ENCODE data around the gene TMEM129. TPM values are rescaled to one million over a fixed set of nuclear protein-coding genes. Genes with fewer than 3 reads are reported as not detected.

Gene TMEM129
- total and polyA plus RNA-seq, 10 of the 15 experiments (the other 5 are each of a cell fraction or from before 2014, with no cell fraction given), result 0.19 to 24.9 (median 13.2) TPM

- ChIA-PET POLR2A (interaction anchor here (1.8 kb wide), 1 partner anchor 15 kb away, joined by 5 read pairs; the partner anchor contains the start of genes TACC3 and TMEM129), CTCF (interaction anchor here (16.2 kb wide), 1 partner anchor 13 kb away, joined by 258 read pairs; no protein-coding TSS in a partner anchor), RAD21 (ENCODE audit: unreplicated experiment) (interaction anchor here (1.9 kb wide), 1 partner anchor 13 kb away, joined by 5 read pairs; no protein-coding TSS in a partner anchor), SMC1A (ENCODE audit: uncharacterized antibody, unreplicated experiment) (interaction anchor here (1.0 kb wide), 1 partner anchor 12 kb away, joined by 4 read pairs; no protein-coding TSS in a partner anchor)
- no peak overlapping the region for H3K9ac ChIP-seq (ENCODE audit: control insufficient read depth, insufficient read depth, low read length)
- H3K4me1 ChIP-seq (ENCODE audit: control insufficient read depth, insufficient read depth, low read length), result peaks cover 10% of the 10 kb centered on the region
- BruUV-seq (replicated peaks), result no TSS peak
- peak overlapping the region; percentile 30; the same call in 1 of the 2 replicates for H3K4me2 ChIP-seq (ENCODE audit: control insufficient read depth, insufficient read depth)
- no peak overlapping the region for H2AFZ ChIP-seq (ENCODE audit: control insufficient read depth, low read depth, low read length)
- ATAC-seq, result no peak
- 94% methylated on average over 6 of the region's 6 CpGs for WGBS (ENCODE audit: insufficient coverage, insufficient replicate concordance, low lambda C conversion rate, missing lambda C conversion rate)
- TF ChIP-seq PAX8 (IDR thresholded peaks at IDR 0.05), result no peak
- no peak for TF ChIP-seq NRF1 (conservative IDR thresholded peaks at IDR 0.05; ENCODE audit: low read depth, low read length)
- no peak for TF ChIP-seq STAT3 (IDR thresholded peaks at IDR 0.05; ENCODE audit: low read depth, low read length)
- TF ChIP-seq HDAC2 (IDR thresholded peaks at IDR 0.05), result no peak
- TF ChIP-seq ZNF24 (IDR thresholded peaks at IDR 0.05), result no peak
- TF ChIP-seq USF2 (IDR thresholded peaks at IDR 0.05; ENCODE audit: borderline replicate concordance, low read depth, low read length), result no peak
- TF ChIP-seq PKNOX1 (IDR thresholded peaks at IDR 0.05), result no peak
- no peak for TF ChIP-seq ATF2 (IDR thresholded peaks at IDR 0.05; ENCODE audit: low read length)
- no peak for TF ChIP-seq TCF3 (IDR thresholded peaks at IDR 0.05; ENCODE audit: borderline replicate concordance, insufficient read depth, low read depth, low read length)
- TF ChIP-seq DPF2 (IDR thresholded peaks at IDR 0.05), result no peak
- TF ChIP-seq ZBED1 (IDR thresholded peaks at IDR 0.05; ENCODE audit: borderline replicate concordance), result no peak
- no peak for TF ChIP-seq E2F8 (IDR thresholded peaks at IDR 0.05; ENCODE audit: low read depth, partially characterized antibody)
- TF ChIP-seq SUPT20H (IDR thresholded peaks at IDR 0.05; ENCODE audit: borderline replicate concordance, control insufficient read depth, low read depth, low read length), result no peak
- no peak for TF ChIP-seq SMAD5 (IDR thresholded peaks at IDR 0.05; ENCODE audit: low read depth)
- no peak for TF ChIP-seq ZSCAN29 (IDR thresholded peaks at IDR 0.05)
- H3K27me3 ChIP-seq (replicated peaks in 1 of 2; ENCODE audit: control insufficient read depth in 2 of 2, insufficient read depth in 2 of 2, low read length in 1 of 2), result no peaks in the 10 kb centered on the region
- FAIRE-seq, result no peak
- intact Hi-C loops (cut with micrococcal nuclease; ENCODE audit: unreplicated experiment), result no loop called here
- in situ Hi-C loops (cut with MboI), result no loop called here
- H3K9me3 ChIP-seq (replicated peaks; ENCODE audit: control insufficient read depth, insufficient read depth, low read length), result no peaks in the 10 kb centered on the region
- H3K4me3 ChIP-seq, result no peak overlapping the region
- H4K20me1 ChIP-seq (ENCODE audit: control insufficient read depth, insufficient read depth), result no peaks in the 10 kb centered on the region; the same call in 1 of the 2 replicates
- H3K36me3 ChIP-seq (ENCODE audit: control insufficient read depth in 2 of 2, insufficient read depth in 2 of 2, low read length in 1 of 2), result peaks cover 6 to 29% of the 10 kb centered on the region in 2 experiments
- H3K27ac ChIP-seq (ENCODE audit: control insufficient read depth, insufficient read depth), result no peak overlapping the region
- no peak for DNase-seq (ENCODE audit: low read depth, low spot score)
- peaks cover 82% of the 10 kb centered on the region for H3K79me2 ChIP-seq (ENCODE audit: control insufficient read depth, insufficient read depth, low read length)
Measured at GRCh38 chr4:1705732-1706131, 15.4 kb downstream of the TMEM129 start.

Measured in GM12878 (cell line).